Cardiac septum (tissue), 1 donor: Measurements from ENCODE around the gene TDRD5. TPM values are rescaled to one million over a fixed set of nuclear protein-coding genes. Genes with fewer than 3 reads are reported as not detected.

ENCODE experiments used
- DNase-seq: peaks from one replicate; pipeline ENCODE4 v3.0.0-alpha.2; 2020; ENCODE audit warnings: low spot score
- intact Hi-C: fragments of 100-400 bp; cut with DNase I; formaldehyde crosslinking; loops from one replicate; pipeline ENCODE4 v1.14.0; 2022
- total RNA-seq: library from RNA; stranded (reverse); fragmentation: NEBNext Ultra II Directional; extraction: Animal tissue kit (Norgen Biotek cat#: 25700); gene quantifications from one replicate; pipeline ENCODE4 v1.2.1, GENCODE V29; 2021
- donor health status: DM: no; HTN: no; CAD: no.

The TDRD5 gene
- total RNA-seq, 1 donor from 2014 or later, result not detected

DNA sequence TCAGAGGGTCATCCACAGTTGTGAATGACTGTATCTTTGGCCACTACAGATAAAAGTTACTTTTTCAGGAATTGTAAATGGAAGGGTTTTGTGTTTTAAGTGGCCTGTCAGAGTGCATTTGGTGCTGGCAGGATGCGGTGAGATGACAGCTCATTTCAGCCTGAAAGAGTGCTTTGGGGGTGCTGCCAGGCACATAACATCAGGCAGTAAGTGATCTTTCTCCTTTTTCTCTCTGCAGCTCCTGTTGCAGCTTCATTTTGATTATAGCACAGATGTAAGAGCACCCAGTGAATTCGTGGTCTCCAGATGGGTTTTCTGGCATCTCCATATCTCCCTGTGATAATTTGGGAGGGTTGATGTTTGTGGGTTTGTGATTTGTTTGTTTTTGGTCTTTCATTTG is 136.6 kb downstream of the TDRD5 start:
- intact Hi-C loops, result no loop called here

DNA sequence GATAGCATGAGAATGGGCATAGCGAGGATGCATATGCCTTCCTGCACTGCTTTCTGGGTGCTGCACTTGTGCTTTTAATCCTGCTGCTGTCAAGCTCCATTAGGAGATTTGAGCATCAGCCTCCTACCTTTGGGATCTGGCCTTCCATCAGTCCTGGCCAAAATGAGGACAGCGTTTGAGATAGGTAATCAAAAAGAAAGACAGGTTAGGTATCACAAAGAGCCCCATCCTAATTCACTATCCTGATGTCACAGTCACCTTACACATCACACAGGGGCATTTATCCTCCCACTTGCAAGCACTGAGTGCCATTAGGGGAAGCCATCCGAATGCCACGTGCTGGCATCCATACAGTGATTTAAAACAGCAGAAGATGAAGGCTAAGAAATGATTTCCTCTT is 138.2 kb downstream of the TDRD5 start:
- intact Hi-C loops, result no loop called here
- DNase-seq, result no peak

More for the DNA sequence above, 136.6 kb downstream of the TDRD5 start:
- DNase-seq, result no peak

DNA sequence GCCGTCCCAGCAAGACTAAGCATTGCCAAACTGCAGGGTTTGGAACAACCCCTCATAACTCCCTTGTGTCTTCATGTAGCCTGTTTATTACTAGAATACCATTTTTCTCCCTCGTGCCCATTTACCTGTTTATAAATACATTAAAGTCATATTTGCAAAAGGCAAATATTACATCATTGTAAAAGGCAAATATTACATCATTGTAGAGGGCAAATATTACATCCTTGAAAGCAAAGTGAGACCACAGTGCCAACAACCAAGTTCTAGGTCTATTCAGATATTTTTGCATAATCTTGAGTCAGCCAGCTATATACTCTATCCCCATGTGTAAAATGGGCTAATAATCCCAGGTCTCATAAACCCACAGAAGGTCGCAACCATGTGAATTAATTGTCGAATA is 140.0 kb downstream of the TDRD5 start:
- DNase-seq, result no peak
- intact Hi-C loops, result no loop called here

Other genes with a start within 250 kb of the TDRD5 start
- not detected for gene AXDND1, start 225.9 kb upstream of the TDRD5 start, total RNA-seq
- gene NPHS2, start 15.9 kb upstream of the TDRD5 start, total RNA-seq, result not detected
- 0.16 TPM for gene FAM163A, start 151.5 kb downstream of the TDRD5 start, total RNA-seq